C4-2B (cell line): ENCODE results near the gene TRPV3.

ENCODE experiments used
- ZFX ChIP-seq: fragments of 450-650 bp; IDR thresholded peaks from 2 replicates; pipeline ENCODE4 v1.6.1; 2017
- TF ChIP-seq, protein P1 (sequence below): fragments of 450-650 bp; conservative IDR thresholded peaks from 2 replicates; pipeline ENCODE4 v1.5.1; 2017; ENCODE audit warnings: mild to moderate bottlenecking

DNA sequence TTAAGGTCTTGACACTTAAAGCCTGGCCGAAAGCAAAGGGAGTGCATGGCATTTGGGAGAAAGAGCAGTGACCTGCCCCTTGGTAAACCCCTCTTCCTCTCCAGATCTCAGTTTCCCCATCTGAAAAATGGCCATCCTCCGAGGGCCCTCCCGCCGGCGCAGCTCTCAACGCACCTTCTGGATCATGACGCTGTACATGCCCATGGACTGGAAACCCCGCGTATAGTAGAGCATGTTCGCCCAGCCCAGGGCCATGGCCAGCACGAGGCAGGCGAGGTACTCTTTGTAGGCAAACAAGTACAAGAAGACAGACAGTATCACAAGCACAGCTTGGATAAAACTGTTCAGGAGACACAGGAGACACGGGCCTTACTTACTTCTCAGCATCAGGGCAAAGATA, 33.6 kb downstream of the TRPV3 start:
- no peak for TF ChIP-seq ZFX
- TF ChIP-seq, protein P1, sequence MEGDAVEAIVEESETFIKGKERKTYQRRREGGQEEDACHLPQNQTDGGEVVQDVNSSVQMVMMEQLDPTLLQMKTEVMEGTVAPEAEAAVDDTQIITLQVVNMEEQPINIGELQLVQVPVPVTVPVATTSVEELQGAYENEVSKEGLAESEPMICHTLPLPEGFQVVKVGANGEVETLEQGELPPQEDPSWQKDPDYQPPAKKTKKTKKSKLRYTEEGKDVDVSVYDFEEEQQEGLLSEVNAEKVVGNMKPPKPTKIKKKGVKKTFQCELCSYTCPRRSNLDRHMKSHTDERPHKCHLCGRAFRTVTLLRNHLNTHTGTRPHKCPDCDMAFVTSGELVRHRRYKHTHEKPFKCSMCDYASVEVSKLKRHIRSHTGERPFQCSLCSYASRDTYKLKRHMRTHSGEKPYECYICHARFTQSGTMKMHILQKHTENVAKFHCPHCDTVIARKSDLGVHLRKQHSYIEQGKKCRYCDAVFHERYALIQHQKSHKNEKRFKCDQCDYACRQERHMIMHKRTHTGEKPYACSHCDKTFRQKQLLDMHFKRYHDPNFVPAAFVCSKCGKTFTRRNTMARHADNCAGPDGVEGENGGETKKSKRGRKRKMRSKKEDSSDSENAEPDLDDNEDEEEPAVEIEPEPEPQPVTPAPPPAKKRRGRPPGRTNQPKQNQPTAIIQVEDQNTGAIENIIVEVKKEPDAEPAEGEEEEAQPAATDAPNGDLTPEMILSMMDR = no peak
